Measurements from ENCODE around the gene WNT7B. TPM values are rescaled to one million over a fixed set of nuclear protein-coding genes. Genes with fewer than 3 reads are reported as not detected.
A peak's percentile ranks its signal among the peaks of the same experiment; 100 is the strongest.
"Not testable (repeated sequence)": the region's sequence is repeated elsewhere in the genome, so short reads cannot be mapped to it uniquely, and the experiment has no call there.

The WNT7B gene
- total and polyA plus RNA-seq, 2 donors = 0.66 to 0.96 TPM

DNA sequence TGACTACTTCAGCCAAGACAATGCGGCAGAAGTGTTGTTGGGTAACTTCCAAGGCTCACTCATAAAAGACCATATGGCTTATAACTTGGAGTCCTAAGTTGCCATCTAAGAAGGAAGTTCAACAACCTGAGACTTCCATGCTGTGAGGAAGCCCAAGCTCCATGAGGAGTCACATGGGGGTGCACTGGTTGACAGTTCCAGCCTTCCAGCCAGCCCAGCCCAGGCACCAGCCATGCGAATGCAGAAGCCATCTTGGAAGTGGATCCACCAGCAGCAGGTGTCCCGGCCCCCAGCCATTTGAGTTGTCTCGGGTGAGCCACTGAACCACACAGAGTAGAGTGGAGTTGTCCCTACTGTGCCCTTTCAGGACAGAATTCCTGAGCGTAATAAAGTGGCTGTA, 32.8 kb upstream of the WNT7B start:
- Histone ChIP-seq H3K27ac (ENCODE audit: low read depth in 1 of 2, low read length in 1 of 2) (no peak overlapping the region), H3K4me1 (ENCODE audit: control insufficient read depth in 2 of 2, insufficient read depth in 2 of 2, low read length in 2 of 2) (peaks cover 4 to 29% of the 10 kb centered on the region in 2 donors), H3K27me3 (ENCODE audit: control insufficient read depth in 2 of 2, insufficient read depth in 1 of 2, low read length in 1 of 2) (peaks cover 0 to 10% of the 10 kb centered on the region in 2 donors), H3K36me3 (ENCODE audit: control insufficient read depth in 2 of 2, insufficient read depth in 2 of 2, low read length in 1 of 2) (no peaks in the 10 kb centered on the region), H3K4me3 (ENCODE audit: low read length in 2 of 2) (no peak overlapping the region), H3K9me3 (ENCODE audit: control insufficient read depth in 2 of 2, insufficient read depth in 1 of 2, low read length in 1 of 2) (peaks cover 0 to 11% of the 10 kb centered on the region in 2 donors)
- DNase-seq (ENCODE audit: low read depth in 6 of 9, low spot score in 9 of 9) = no peak
- 98% methylated on average over 5 of the region's 5 CpGs for WGBS

DNA sequence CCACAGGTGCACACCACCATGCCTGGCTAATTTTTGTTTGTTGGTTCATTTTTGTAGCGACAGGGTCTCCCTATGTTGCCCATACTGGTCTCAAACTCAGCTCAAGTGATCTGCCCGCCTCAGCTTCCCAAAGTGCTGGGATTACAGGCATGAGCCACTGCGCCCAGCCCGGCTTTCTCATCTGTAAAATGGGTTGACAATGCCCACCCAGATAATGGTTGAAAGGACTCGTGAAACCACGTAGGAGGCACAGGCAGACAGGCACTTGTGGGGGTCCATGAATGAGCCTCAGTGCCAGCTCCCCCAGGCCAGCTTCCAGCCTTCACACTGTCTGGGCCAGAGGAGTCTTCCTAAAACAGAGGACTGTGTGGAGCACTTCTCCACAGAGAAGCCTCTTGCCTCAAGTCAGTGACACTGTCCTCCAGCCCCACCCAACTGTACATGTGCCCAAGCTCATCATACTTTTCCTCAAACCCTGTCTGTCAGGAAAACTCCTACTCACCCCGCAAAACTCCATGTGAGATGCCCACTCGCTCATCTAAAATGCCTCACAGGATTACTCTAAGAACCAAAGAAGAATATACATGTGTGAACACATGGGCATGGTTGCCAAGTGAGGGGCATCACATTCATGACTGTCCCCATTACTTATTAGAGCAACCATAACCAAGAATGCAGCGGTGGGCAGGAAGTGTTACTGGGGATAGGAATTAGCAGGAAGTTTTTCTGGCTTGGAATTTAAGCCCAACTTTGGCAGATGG, 32.1 kb upstream of the WNT7B start:
- WGBS = 97% methylated on average over 9 of the region's 9 CpGs
- H3K4me1 ChIP-seq (ENCODE audit: control insufficient read depth in 2 of 2, insufficient read depth in 2 of 2, low read length in 2 of 2) = peaks cover 4 to 35% of the 10 kb centered on the region in 2 donors
- H3K4me3 ChIP-seq (ENCODE audit: low read length in 2 of 2) = no peak overlapping the region
- peaks cover 0 to 6% of the 10 kb centered on the region in 2 donors for H3K27me3 ChIP-seq (ENCODE audit: control insufficient read depth in 2 of 2, insufficient read depth in 1 of 2, low read length in 1 of 2)
- no peak for DNase-seq (ENCODE audit: low read depth in 6 of 9, low spot score in 9 of 9)
- H3K9me3 ChIP-seq (ENCODE audit: control insufficient read depth in 2 of 2, insufficient read depth in 1 of 2, low read length in 1 of 2) = peaks cover 0 to 11% of the 10 kb centered on the region in 2 donors
- H3K36me3 ChIP-seq (ENCODE audit: control insufficient read depth in 2 of 2, insufficient read depth in 2 of 2, low read length in 1 of 2) = no peaks in the 10 kb centered on the region
- no peak overlapping the region for H3K27ac ChIP-seq (ENCODE audit: low read depth in 1 of 2, low read length in 1 of 2)

GRCh38 chr22:46008291-46008690, 31.3 kb upstream of the WNT7B start:
- WGBS = 84% methylated on average over 3 of the region's 3 CpGs
- H3K27ac ChIP-seq (ENCODE audit: low read depth in 1 of 2, low read length in 1 of 2) = peak overlapping the region in 1 of 2 donors; percentile 3
- H3K36me3 ChIP-seq (ENCODE audit: control insufficient read depth in 2 of 2, insufficient read depth in 2 of 2, low read length in 1 of 2) = no peaks in the 10 kb centered on the region
- H3K9me3 ChIP-seq (ENCODE audit: control insufficient read depth in 2 of 2, insufficient read depth in 1 of 2, low read length in 1 of 2) = peaks cover 0 to 11% of the 10 kb centered on the region in 2 donors
- H3K27me3 ChIP-seq (ENCODE audit: control insufficient read depth in 2 of 2, insufficient read depth in 1 of 2, low read length in 1 of 2) = no peaks in the 10 kb centered on the region
- H3K4me1 ChIP-seq (ENCODE audit: control insufficient read depth in 2 of 2, insufficient read depth in 2 of 2, low read length in 2 of 2) = peaks cover 3 to 30% of the 10 kb centered on the region in 2 donors
- no peak for DNase-seq (ENCODE audit: low read depth in 6 of 9, low spot score in 9 of 9)
- H3K4me3 ChIP-seq (ENCODE audit: low read length in 2 of 2) = no peak overlapping the region

DNA sequence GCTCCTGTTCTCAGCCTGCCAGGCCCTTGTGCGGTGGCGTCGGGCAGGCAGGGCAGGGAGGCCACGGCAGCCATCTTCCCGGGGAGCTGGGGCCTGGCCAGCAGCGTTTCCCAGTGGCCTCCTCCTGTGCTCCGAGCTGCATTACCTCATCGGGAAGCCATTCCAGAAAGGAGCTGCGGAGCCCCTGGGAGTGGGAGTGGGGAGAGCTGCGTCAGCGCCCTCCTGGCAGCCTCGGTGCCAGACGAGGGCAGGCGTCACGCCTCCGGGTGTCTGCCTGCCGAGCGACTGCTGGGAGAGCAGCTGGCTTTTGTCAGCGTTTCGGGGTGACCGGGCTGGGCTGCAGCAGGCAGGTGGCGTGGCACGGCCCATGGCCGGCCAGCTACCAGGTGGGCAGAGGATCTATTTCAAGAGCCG, 30.9 kb upstream of the WNT7B start:
- WGBS = 93% methylated on average over 25 of the region's 25 CpGs
- Histone ChIP-seq H3K27me3 (ENCODE audit: control insufficient read depth in 2 of 2, insufficient read depth in 1 of 2, low read length in 1 of 2) (no peaks in the 10 kb centered on the region), H3K4me3 (ENCODE audit: low read length in 2 of 2) (no peak overlapping the region), H3K4me1 (ENCODE audit: control insufficient read depth in 2 of 2, insufficient read depth in 2 of 2, low read length in 2 of 2) (peaks cover 0 to 26% of the 10 kb centered on the region in 2 donors), H3K36me3 (ENCODE audit: control insufficient read depth in 2 of 2, insufficient read depth in 2 of 2, low read length in 1 of 2) (no peaks in the 10 kb centered on the region), H3K27ac (ENCODE audit: low read depth in 1 of 2, low read length in 1 of 2) (peak overlapping the region in 1 of 2 donors; percentile 71), H3K9me3 (ENCODE audit: control insufficient read depth in 2 of 2, insufficient read depth in 1 of 2, low read length in 1 of 2) (peaks cover 0 to 11% of the 10 kb centered on the region in 2 donors)
- no peak for DNase-seq (ENCODE audit: low read depth in 6 of 9, low spot score in 9 of 9)

- Histone ChIP-seq H3K4me3 (ENCODE audit: low read length in 2 of 2) (no peak overlapping the region), H3K4me1 (ENCODE audit: control insufficient read depth in 2 of 2, insufficient read depth in 2 of 2, low read length in 2 of 2) (peaks cover 0 to 20% of the 10 kb centered on the region in 2 donors), H3K27me3 (ENCODE audit: control insufficient read depth in 2 of 2, insufficient read depth in 1 of 2, low read length in 1 of 2) (no peaks in the 10 kb centered on the region), H3K36me3 (ENCODE audit: control insufficient read depth in 2 of 2, insufficient read depth in 2 of 2, low read length in 1 of 2) (no peaks in the 10 kb centered on the region), H3K27ac (ENCODE audit: low read depth in 1 of 2, low read length in 1 of 2) (peak overlapping the region; percentile 46 to 71), H3K9me3 (ENCODE audit: control insufficient read depth in 2 of 2, insufficient read depth in 1 of 2, low read length in 1 of 2) (peaks cover 0 to 11% of the 10 kb centered on the region in 2 donors)
- no peak for DNase-seq (ENCODE audit: low read depth in 6 of 9, low spot score in 9 of 9)
- 63% methylated on average over 36 of the region's 36 CpGs for WGBS
Measured at GRCh38 chr22:46007003-46007847, 30.3 kb upstream of the WNT7B start.

DNA sequence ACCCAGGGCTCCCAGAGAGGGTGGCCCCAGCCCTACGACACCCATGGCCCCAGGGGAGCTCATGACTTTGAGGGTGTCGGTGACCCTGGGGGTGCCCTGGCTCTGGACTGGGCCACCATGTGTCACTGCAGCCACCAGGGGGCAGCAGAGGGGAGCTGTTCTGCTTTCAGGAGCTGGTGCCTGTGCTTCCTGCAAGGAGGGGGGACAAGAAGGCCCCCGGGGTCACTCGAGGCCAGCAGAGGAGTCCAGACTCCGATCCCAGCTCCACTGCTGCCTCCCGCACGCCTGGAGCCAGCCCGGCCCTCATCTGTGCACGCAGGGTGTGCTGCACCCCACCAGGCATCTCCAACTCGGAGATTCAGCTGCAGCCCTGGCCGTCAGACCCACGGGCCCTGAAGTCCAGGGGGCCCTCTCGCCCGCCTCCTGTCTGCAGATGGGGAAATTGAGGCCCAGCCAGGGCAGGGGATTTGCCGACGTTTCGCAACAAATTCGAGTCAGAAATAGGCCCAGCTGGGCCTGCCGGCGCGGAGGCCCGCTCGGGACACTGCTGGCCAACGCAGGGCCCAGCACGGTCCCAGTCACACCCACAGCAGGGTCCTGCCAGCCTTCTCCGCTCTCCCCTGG, 29.5 kb upstream of the WNT7B start:
- H3K36me3 ChIP-seq (ENCODE audit: control insufficient read depth in 2 of 2, insufficient read depth in 2 of 2, low read length in 1 of 2) = no peaks in the 10 kb centered on the region
- 52% methylated on average over 26 of the region's 26 CpGs for WGBS
- H3K9me3 ChIP-seq (ENCODE audit: control insufficient read depth in 2 of 2, insufficient read depth in 1 of 2, low read length in 1 of 2) = peaks cover 0 to 11% of the 10 kb centered on the region in 2 donors
- peak in 6 of 9 donors; percentile 49 to 82 (median 66) for DNase-seq (ENCODE audit: low read depth in 6 of 9, low spot score in 9 of 9)
- peaks cover 0 to 20% of the 10 kb centered on the region in 2 donors for H3K4me1 ChIP-seq (ENCODE audit: control insufficient read depth in 2 of 2, insufficient read depth in 2 of 2, low read length in 2 of 2)
- peak overlapping the region; percentile 46 to 57 for H3K27ac ChIP-seq (ENCODE audit: low read depth in 1 of 2, low read length in 1 of 2)
- no peaks in the 10 kb centered on the region for H3K27me3 ChIP-seq (ENCODE audit: control insufficient read depth in 2 of 2, insufficient read depth in 1 of 2, low read length in 1 of 2)
- no peak overlapping the region for H3K4me3 ChIP-seq (ENCODE audit: low read length in 2 of 2)

GRCh38 chr22:46005116-46005705, 28.2 kb upstream of the WNT7B start:
- not testable (repeated sequence) for H3K27me3 ChIP-seq (ENCODE audit: control insufficient read depth in 2 of 2, insufficient read depth in 1 of 2, low read length in 1 of 2); H3K36me3 ChIP-seq (ENCODE audit: control insufficient read depth in 2 of 2, insufficient read depth in 2 of 2, low read length in 1 of 2); H3K27ac ChIP-seq (ENCODE audit: low read depth in 1 of 2, low read length in 1 of 2); H3K9me3 ChIP-seq (ENCODE audit: control insufficient read depth in 2 of 2, insufficient read depth in 1 of 2, low read length in 1 of 2); DNase-seq (ENCODE audit: low read depth in 6 of 9, low spot score in 9 of 9); H3K4me3 ChIP-seq (ENCODE audit: low read length in 2 of 2)
- peaks cover 0 to 20% of the 10 kb centered on the region in 2 donors for H3K4me1 ChIP-seq (ENCODE audit: control insufficient read depth in 2 of 2, insufficient read depth in 2 of 2, low read length in 2 of 2)
- WGBS = 92% methylated on average over 15 of the region's 15 CpGs

- 60% methylated on average over 19 of the region's 19 CpGs for WGBS
- peaks cover 0 to 20% of the 10 kb centered on the region in 2 donors for H3K4me1 ChIP-seq (ENCODE audit: control insufficient read depth in 2 of 2, insufficient read depth in 2 of 2, low read length in 2 of 2)
- peak in 1 of 9 donors; percentile 24 for DNase-seq (ENCODE audit: low read depth in 6 of 9, low spot score in 9 of 9)
Measured at GRCh38 chr22:46004105-46004866, 27.3 kb upstream of the WNT7B start.

More at GRCh38 chr22:46004105-46004866, 27.3 kb upstream of the WNT7B start:
- H3K9me3 ChIP-seq (ENCODE audit: control insufficient read depth in 2 of 2, insufficient read depth in 1 of 2, low read length in 1 of 2) = no peaks in the 10 kb centered on the region
- H3K36me3 ChIP-seq (ENCODE audit: control insufficient read depth in 2 of 2, insufficient read depth in 2 of 2, low read length in 1 of 2) = no peaks in the 10 kb centered on the region
- no peak overlapping the region for H3K27ac ChIP-seq (ENCODE audit: low read depth in 1 of 2, low read length in 1 of 2)
- H3K4me3 ChIP-seq (ENCODE audit: low read length in 2 of 2) = no peak overlapping the region
- no peaks in the 10 kb centered on the region for H3K27me3 ChIP-seq (ENCODE audit: control insufficient read depth in 2 of 2, insufficient read depth in 1 of 2, low read length in 1 of 2)

Data from thymus (tissue), 11 donors.